ENCODE data around the gene SSBP3. TPM values are rescaled to one million over a fixed set of nuclear protein-coding genes. Genes with fewer than 3 reads are reported as not detected.

The SSBP3 gene
- total and polyA plus RNA-seq, 4 donors = 7.7 to 24.7 (median 17.3) TPM

- Histone ChIP-seq H3K27ac (ENCODE audit: low read depth in 1 of 2, low read length in 2 of 2) (no peak overlapping the region), H3K9me3 (ENCODE audit: control insufficient read depth in 4 of 4, low read length in 3 of 4) (no peaks in the 10 kb centered on the region), H3K27me3 (ENCODE audit: control insufficient read depth in 4 of 4, insufficient read depth in 4 of 4, low read length in 3 of 4) (no peaks in the 10 kb centered on the region), H3K9ac (ENCODE audit: low read depth in 1 of 2, low read length in 2 of 2) (no peak overlapping the region), H3K4me1 (ENCODE audit: control insufficient read depth in 4 of 4, insufficient read depth in 4 of 4, low read length in 3 of 4) (peaks cover 12 to 40% (median 19%) of the 10 kb centered on the region in 4 donors), H3K36me3 (ENCODE audit: control insufficient read depth in 4 of 4, insufficient read depth in 3 of 4, low read depth in 1 of 4, low read length in 3 of 4) (no peaks in the 10 kb centered on the region), H3K4me3 (ENCODE audit: low read depth in 1 of 3, low read length in 3 of 3) (no peak overlapping the region)
- TF ChIP-seq CTCF (IDR thresholded peaks at IDR 0.05; ENCODE audit: low read depth, low read length, missing input control) (no peak), FOXA1 (IDR thresholded peaks at IDR 0.05) (no peak), GABPA (IDR thresholded peaks at IDR 0.05 in 1 of 2, conservative IDR thresholded peaks at IDR 0.05 in 1 of 2) (no peak), RAD21 (IDR thresholded peaks at IDR 0.05) (no peak), ZBTB33 (IDR thresholded peaks at IDR 0.05) (no peak)
- no peak for DNase-seq (ENCODE audit: low spot score)
- WGBS = 52% methylated on average over 17 of the region's 17 CpGs
Observed at GRCh38 chr1:54371038-54371941, 34.9 kb downstream of the SSBP3 start.

- Histone ChIP-seq H3K27ac (ENCODE audit: low read depth in 1 of 2, low read length in 2 of 2) (no peak overlapping the region), H3K9ac (ENCODE audit: low read depth in 1 of 2, low read length in 2 of 2) (no peak overlapping the region), H3K4me1 (ENCODE audit: control insufficient read depth in 4 of 4, insufficient read depth in 4 of 4, low read length in 3 of 4) (peaks cover 9 to 35% (median 21%) of the 10 kb centered on the region in 4 donors), H3K36me3 (ENCODE audit: control insufficient read depth in 4 of 4, insufficient read depth in 3 of 4, low read depth in 1 of 4, low read length in 3 of 4) (no peaks in the 10 kb centered on the region), H3K9me3 (ENCODE audit: control insufficient read depth in 4 of 4, low read length in 3 of 4) (no peaks in the 10 kb centered on the region), H3K27me3 (ENCODE audit: control insufficient read depth in 4 of 4, insufficient read depth in 4 of 4, low read length in 3 of 4) (no peaks in the 10 kb centered on the region), H3K4me3 (ENCODE audit: low read depth in 1 of 3, low read length in 3 of 3) (no peak overlapping the region)
- TF ChIP-seq JUND (IDR thresholded peaks at IDR 0.05) = no peak
- TF ChIP-seq MAX (IDR thresholded peaks at IDR 0.05) = no peak
- no peak for TF ChIP-seq ZBTB33 (IDR thresholded peaks at IDR 0.05)
- no peak for TF ChIP-seq YY1 (IDR thresholded peaks at IDR 0.05)
- TF ChIP-seq HNF4G (IDR thresholded peaks at IDR 0.05) = no peak
- TF ChIP-seq GABPA (IDR thresholded peaks at IDR 0.05 in 1 of 2, conservative IDR thresholded peaks at IDR 0.05 in 1 of 2) = no peak
- no peak for TF ChIP-seq ATF3 (IDR thresholded peaks at IDR 0.05)
- TF ChIP-seq EGR1 (IDR thresholded peaks at IDR 0.05; ENCODE audit: low read depth in 2 of 2) = no peak
- TF ChIP-seq NR2F2 (IDR thresholded peaks at IDR 0.05) = no peak
- TF ChIP-seq TAF1 (conservative IDR thresholded peaks at IDR 0.05) = no peak
- no peak for TF ChIP-seq HNF4A (conservative IDR thresholded peaks at IDR 0.05)
- no peak for TF ChIP-seq FOXA2 (IDR thresholded peaks at IDR 0.05)
- no peak for TF ChIP-seq RXRA (IDR thresholded peaks at IDR 0.05)
- no peak for TF ChIP-seq FOXA1 (IDR thresholded peaks at IDR 0.05)
- TF ChIP-seq REST (IDR thresholded peaks at IDR 0.05) = no peak
- DNase-seq (ENCODE audit: low spot score) = no peak
- 82% methylated on average over 14 of the region's 14 CpGs for WGBS
Observed at GRCh38 chr1:54370287-54370989, 35.8 kb downstream of the SSBP3 start.

All from liver (tissue), 9 donors.